Cerebellar nuclear complex (tissue), 1 donor: ENCODE results near the gene RPL10A.
"Not testable (repeated sequence)": the region's sequence is repeated elsewhere in the genome, so short reads cannot be mapped to it uniquely, and the experiment has no call there.

ENCODE experiments used
- DNase-seq, 2 experiments: peaks; one replicate each; lab custom pipeline; 2025; lab: John Stamatoyannopoulos, UW

RPL10A gene

GRCh38 chr6:35468181-35468979, at the start of gene RPL10A:
Gene RPL10A, plus strand, starts transcription at chr6:35468401. Its CDS starts 34 bp downstream, at chr6:35468435.
- peak; percentile 49 to 87 for DNase-seq

- no peak for DNase-seq
These were observed 48.8 kb upstream of the RPL10A start for GRCh38 chr6:35419417-35419816.

- no peak for DNase-seq
These were observed 48.2 kb upstream of the RPL10A start for GRCh38 chr6:35419961-35420360.

GRCh38 chr6:35425284-35425683, 42.9 kb upstream of the RPL10A start:
- no peak for DNase-seq

GRCh38 chr6:35426074-35426473, 42.1 kb upstream of the RPL10A start:
- DNase-seq = no peak

GRCh38 chr6:35427435-35427834, 40.8 kb upstream of the RPL10A start:
- no peak for DNase-seq

- no peak for DNase-seq
These were observed 40.3 kb upstream of the RPL10A start for GRCh38 chr6:35427851-35428321.

GRCh38 chr6:35428421-35429149, 39.6 kb upstream of the RPL10A start:
- DNase-seq = no peak

- no peak for DNase-seq
These were observed 38.7 kb upstream of the RPL10A start for GRCh38 chr6:35429463-35429862.

- no peak for DNase-seq
These were observed 35.9 kb upstream of the RPL10A start for GRCh38 chr6:35432291-35432690.

GRCh38 chr6:35432702-35433101, 35.5 kb upstream of the RPL10A start:
- DNase-seq = not testable (repeated sequence)

- no peak for DNase-seq
These were observed 32.9 kb upstream of the RPL10A start for GRCh38 chr6:35435074-35435837.

GRCh38 chr6:35436071-35436857, 31.9 kb upstream of the RPL10A start:
- no peak for DNase-seq

- DNase-seq = not testable (repeated sequence)
These were observed 29.7 kb upstream of the RPL10A start for GRCh38 chr6:35438378-35439065.

GRCh38 chr6:35439308-35439707, 28.9 kb upstream of the RPL10A start:
- DNase-seq = no peak

- no peak for DNase-seq
These were observed 27.0 kb upstream of the RPL10A start for GRCh38 chr6:35441205-35441604.

GRCh38 chr6:35441642-35442041, 26.6 kb upstream of the RPL10A start:
- no peak for DNase-seq

GRCh38 chr6:35442693-35443092, 25.5 kb upstream of the RPL10A start:
- DNase-seq = no peak

GRCh38 chr6:35443341-35444030, 24.7 kb upstream of the RPL10A start:
- DNase-seq = no peak

- DNase-seq = no peak
These were observed 22.5 kb upstream of the RPL10A start for GRCh38 chr6:35445691-35446090.
